GM12875 (cell line): ENCODE measurements around the gene RASGRF1.

Experiments
- H3K4me3 ChIP-seq: one replicate; pipeline ENCODE4 v1.5.1; 2011; ENCODE audit warnings: low read depth, low read length, control low read depth
- TF ChIP-seq, protein P1 (sequence below): IDR thresholded peaks from 2 replicates; pipeline ENCODE4 v1.5.1; 2011; ENCODE audit warnings: low read depth, mild to moderate bottlenecking, control low read depth, inconsistent platforms, low read length, moderate library complexity, borderline replicate concordance; ENCODE audit not compliant: insufficient read depth

The RASGRF1 gene

DNA sequence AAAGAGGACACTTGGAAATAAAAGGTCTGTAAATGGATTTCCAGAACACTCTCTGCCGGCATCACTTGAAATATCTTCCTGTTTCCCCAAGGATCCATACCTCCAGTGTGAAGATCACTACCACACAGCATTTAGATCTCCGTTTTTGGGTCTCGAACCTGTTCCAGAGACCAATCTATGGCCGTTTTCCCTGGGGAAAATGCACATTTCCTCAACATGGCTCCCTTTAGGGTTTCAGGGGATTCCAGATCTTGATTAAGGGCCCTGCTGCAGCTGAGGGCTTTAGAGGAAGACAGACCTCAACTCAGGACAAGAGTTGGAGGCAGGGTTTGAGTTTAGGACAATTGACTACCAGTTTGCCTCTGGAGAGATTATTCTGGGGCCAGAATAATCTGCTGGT lies 147.8 kb downstream of the RASGRF1 start:
- TF ChIP-seq, protein P1, sequence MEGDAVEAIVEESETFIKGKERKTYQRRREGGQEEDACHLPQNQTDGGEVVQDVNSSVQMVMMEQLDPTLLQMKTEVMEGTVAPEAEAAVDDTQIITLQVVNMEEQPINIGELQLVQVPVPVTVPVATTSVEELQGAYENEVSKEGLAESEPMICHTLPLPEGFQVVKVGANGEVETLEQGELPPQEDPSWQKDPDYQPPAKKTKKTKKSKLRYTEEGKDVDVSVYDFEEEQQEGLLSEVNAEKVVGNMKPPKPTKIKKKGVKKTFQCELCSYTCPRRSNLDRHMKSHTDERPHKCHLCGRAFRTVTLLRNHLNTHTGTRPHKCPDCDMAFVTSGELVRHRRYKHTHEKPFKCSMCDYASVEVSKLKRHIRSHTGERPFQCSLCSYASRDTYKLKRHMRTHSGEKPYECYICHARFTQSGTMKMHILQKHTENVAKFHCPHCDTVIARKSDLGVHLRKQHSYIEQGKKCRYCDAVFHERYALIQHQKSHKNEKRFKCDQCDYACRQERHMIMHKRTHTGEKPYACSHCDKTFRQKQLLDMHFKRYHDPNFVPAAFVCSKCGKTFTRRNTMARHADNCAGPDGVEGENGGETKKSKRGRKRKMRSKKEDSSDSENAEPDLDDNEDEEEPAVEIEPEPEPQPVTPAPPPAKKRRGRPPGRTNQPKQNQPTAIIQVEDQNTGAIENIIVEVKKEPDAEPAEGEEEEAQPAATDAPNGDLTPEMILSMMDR = no peak
- peak overlapping the region; percentile 99 for H3K4me3 ChIP-seq

DNA sequence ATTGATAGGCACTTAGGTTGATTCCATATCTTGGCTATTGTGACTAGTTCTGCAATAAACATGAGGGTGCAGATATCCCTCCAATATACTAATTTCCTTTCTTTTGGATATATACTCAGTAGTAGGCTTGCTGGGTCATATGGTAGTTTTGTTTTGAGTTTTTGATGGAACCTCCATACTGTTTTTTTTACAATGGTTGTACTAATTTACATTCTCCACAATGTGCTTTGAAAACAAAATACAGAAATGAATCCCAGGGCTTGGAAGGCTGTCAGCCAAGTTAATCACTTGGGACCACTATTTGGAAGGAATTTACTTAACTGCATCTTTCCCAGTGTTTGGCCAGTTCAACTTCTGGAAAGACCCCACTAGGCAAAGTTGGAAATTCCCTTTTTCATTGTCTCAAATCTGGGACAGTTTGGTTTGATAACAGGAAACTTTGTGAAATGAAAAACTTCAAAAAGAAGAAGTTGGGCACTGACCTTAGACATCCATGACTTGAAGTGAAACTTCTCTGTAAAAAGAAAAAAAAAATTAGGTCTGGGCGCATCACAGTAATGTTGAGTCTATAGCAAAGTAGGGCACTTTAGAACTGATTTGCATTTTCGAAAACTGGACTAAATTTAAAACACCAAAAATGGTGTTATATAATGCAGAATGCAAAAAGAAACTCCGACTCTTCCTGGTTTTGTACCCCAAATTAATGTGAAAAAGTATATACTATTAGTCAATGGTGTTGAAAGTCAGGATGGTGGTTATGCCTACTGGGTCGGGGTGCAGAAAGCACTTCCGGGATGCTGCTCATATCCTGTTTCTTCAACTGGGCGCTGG lies 151.7 kb downstream of the RASGRF1 start:
- TF ChIP-seq, protein P1 = no peak
- H3K4me3 ChIP-seq = no peak overlapping the region

DNA sequence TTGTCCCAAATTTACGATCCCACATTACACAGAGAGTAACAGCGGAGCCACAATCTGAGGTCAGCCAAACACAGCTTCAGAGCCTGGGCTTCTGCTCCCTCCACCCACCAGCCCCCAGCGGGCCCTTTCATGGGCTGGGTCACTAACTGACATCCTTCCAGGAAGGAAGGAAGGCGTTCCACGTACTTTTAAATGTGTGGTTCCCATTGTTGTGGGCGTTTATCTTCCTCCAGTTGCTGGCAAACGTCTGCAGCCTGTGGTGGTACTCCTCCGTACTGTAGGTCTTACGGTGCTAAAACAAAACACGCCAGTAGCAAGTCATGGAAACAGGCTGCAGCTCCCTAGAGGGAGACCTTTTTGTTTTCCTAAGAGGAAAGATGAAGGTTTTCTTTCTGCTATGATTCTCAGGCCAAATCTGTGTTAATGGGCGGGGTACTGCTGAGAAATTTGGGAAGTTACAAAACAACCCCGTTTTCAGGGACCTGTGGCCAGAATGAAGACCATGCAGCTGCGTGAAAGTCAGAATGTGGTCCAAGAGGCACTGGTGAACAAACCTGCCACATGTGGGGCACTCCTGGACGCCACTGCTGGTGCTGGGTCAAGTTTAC lies 153.3 kb downstream of the RASGRF1 start:
- TF ChIP-seq, protein P1 = no peak
- no peak overlapping the region for H3K4me3 ChIP-seq

DNA sequence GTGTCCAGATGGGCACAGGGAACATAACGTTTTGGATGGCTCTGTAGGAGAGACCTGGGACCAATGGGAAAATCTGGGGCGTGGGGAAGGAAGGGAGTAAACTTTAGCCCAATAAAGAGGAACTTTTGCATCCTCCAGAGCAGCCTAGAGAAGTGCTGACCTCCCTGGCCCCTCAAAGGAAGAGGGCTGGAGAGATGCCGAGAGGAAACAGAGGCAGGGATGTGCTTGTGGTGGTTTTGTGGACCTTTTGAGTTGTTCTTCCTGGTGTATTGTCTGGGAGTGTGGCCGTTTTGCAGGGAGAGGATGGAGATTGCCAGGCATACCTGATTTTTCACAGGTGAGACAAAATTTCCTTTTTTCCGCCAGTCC lies 155.9 kb downstream of the RASGRF1 start:
- H3K4me3 ChIP-seq = no peak overlapping the region
- TF ChIP-seq, protein P1 = no peak

DNA sequence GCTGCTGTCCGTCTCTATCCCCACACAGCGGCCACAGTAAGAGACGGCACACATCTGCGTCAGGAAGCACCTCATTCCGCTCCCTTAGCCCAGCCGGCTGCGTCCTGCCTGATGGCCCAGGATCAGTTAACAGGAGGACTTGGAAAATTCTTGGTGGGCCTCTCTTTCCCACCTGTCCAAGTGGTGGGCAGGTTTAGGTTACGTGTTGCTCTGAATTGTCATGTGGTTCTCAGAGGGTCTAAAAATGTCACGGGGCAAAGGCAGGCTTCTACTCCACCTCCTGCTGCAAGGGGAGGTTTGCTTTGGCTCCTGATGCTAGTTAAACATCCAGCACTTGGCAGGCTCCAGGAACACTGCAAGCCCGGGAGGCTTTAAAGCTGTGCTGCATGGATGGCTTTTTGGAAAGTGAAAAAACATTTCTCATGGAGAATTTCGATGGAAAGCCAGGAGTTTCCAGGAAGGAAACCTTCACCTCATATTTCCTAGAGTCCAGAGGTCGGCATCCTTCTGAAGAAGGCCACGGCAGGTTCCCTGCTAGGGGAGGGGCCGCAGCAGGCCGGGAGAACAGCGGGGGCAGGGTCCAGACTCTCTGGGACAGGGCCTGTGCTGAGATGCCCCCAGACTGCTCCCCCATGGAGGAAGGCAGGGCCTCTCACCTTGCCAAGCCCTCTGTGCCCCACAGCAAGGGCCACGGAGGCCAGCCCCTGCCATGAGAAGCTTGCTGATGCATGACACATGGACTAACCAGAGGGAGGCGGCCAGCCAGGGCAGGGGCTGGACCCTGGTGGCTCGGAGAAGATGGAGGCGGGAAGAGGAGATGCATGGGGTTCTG lies 156.5 kb downstream of the RASGRF1 start:
- no peak overlapping the region for H3K4me3 ChIP-seq
- TF ChIP-seq, protein P1 = no peak

DNA sequence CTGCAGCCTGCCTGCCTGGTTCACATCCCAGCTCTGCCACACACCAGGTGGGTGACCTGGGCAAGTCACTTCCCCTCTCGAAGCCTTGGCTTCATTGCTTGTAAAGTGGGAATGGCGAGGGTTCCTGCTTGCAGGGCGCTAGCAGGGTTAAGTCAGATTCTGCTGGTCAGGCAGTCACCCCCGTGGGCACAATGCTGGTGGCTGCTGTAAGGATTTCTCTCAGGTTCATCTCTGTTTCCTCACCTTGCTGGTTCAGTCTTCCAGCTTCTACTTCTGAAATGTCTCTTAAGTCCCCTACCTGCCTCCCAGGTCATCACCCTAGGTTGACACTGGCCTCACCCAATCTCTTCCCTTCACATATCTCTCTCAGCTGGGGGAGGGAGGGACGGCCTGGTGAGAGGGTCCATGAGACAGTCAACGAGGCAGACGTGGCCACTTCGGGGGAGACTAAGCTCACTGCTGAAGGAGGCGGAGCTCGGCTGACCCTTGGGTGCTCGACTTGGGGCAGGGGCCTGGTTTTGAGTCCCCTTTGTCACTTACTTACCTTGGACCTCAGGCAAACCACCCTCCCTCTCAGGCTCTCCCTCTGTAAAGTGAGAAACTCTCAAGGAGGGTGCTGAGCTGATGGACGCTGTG lies 157.3 kb downstream of the RASGRF1 start:
- H3K4me3 ChIP-seq = no peak overlapping the region
- TF ChIP-seq, protein P1 = no peak
